GM12874 (cell line): Measurements from ENCODE around the gene RPL18.

Experiments
- CTCF ChIP-seq: IDR thresholded peaks from 2 replicates; pipeline ENCODE4 v1.5.1; 2011; ENCODE audit warnings: low read depth, mild to moderate bottlenecking, control low read depth, low read length, moderate library complexity; ENCODE audit not compliant: insufficient read depth

Gene RPL18

GRCh38 chr19:48618278-48618915 is 581 bp downstream of the RPL18 start:
- TF ChIP-seq CTCF = no peak

- no peak for TF ChIP-seq CTCF
These were observed 1.6 kb downstream of the RPL18 start for GRCh38 chr19:48617146-48617937.

GRCh38 chr19:48616491-48617056 is 2.4 kb downstream of the RPL18 start:
- no peak for TF ChIP-seq CTCF

- TF ChIP-seq CTCF = no peak
These were observed 2.9 kb downstream of the RPL18 start for GRCh38 chr19:48616041-48616436.

- TF ChIP-seq CTCF = no peak
These were observed 3.5 kb downstream of the RPL18 start for GRCh38 chr19:48615231-48616040.

- no peak for TF ChIP-seq CTCF
These were observed 4.3 kb downstream of the RPL18 start, which contains the start of gene FAM83E for GRCh38 chr19:48614436-48615230. Gene FAM83E, minus strand, starts transcription at chr19:48615076. Its CDS starts 1,704 bp downstream, at chr19:48613372.
